Endothelial cell (in vitro differentiated cells): ENCODE results near the gene FAM221A. TPM values are rescaled to one million over a fixed set of nuclear protein-coding genes. Genes with fewer than 3 reads are reported as not detected.

Experiments used
- DNase-seq: peaks from one replicate; pipeline ENCODE4 v3.0.0; 2021; ENCODE audit warnings: low spot score
- H3K27ac Mint-ChIP-seq: one replicate; pipeline ENCODE4 v1.8.0; 2021; ENCODE audit warnings: mixed read lengths, inconsistent platforms; ENCODE audit not compliant: unreplicated experiment
- H3K27me3 Mint-ChIP-seq: one replicate; pipeline ENCODE4 v1.8.0; 2021; ENCODE audit warnings: mild to moderate bottlenecking, moderate library complexity, mixed read lengths, inconsistent platforms; ENCODE audit not compliant: unreplicated experiment
- H3K36me3 Mint-ChIP-seq: one replicate; pipeline ENCODE4 v1.8.0; 2021; ENCODE audit warnings: mild to moderate bottlenecking, low read depth, mixed read lengths, inconsistent platforms; ENCODE audit not compliant: unreplicated experiment
- H3K4me1 Mint-ChIP-seq: one replicate; pipeline ENCODE4 v1.8.0; 2021; ENCODE audit warnings: mild to moderate bottlenecking, mixed read lengths, inconsistent platforms; ENCODE audit not compliant: unreplicated experiment
- H3K4me3 Mint-ChIP-seq: one replicate; pipeline ENCODE4 v1.8.0; 2021; ENCODE audit warnings: mild to moderate bottlenecking, mixed read lengths, inconsistent platforms; ENCODE audit not compliant: unreplicated experiment
- H3K9me3 Mint-ChIP-seq: one replicate; pipeline ENCODE4 v1.8.0; 2021; ENCODE audit warnings: mixed read lengths, inconsistent platforms; ENCODE audit not compliant: unreplicated experiment
- total RNA-seq: library from RNA; stranded (reverse); fragmentation: NEBNext Ultra II Directional; extraction: Animal tissue kit (Norgen Biotek cat#: 25700); gene quantifications from one replicate; pipeline ENCODE4 v1.2.1, GENCODE V29; 2021; ENCODE audit not compliant: unreplicated experiment
- TF ChIP-seq, protein P1 (sequence below): fragments of 200-600 bp; sonication (generic); IDR thresholded peaks from one replicate; pipeline ENCODE4 v1.5.0; 2021; ENCODE audit warnings: antibody characterized with exemption; ENCODE audit not compliant: unreplicated experiment

Gene FAM221A
- total RNA-seq, 1 donor from 2014 or later: 7.3 TPM

- no peak for DNase-seq
- H3K36me3 Mint-ChIP-seq: peaks cover 13% of the 10 kb centered on the region
- no peak overlapping the region for H3K4me3 Mint-ChIP-seq
- no peaks in the 10 kb centered on the region for H3K9me3 Mint-ChIP-seq
- TF ChIP-seq, protein P1, sequence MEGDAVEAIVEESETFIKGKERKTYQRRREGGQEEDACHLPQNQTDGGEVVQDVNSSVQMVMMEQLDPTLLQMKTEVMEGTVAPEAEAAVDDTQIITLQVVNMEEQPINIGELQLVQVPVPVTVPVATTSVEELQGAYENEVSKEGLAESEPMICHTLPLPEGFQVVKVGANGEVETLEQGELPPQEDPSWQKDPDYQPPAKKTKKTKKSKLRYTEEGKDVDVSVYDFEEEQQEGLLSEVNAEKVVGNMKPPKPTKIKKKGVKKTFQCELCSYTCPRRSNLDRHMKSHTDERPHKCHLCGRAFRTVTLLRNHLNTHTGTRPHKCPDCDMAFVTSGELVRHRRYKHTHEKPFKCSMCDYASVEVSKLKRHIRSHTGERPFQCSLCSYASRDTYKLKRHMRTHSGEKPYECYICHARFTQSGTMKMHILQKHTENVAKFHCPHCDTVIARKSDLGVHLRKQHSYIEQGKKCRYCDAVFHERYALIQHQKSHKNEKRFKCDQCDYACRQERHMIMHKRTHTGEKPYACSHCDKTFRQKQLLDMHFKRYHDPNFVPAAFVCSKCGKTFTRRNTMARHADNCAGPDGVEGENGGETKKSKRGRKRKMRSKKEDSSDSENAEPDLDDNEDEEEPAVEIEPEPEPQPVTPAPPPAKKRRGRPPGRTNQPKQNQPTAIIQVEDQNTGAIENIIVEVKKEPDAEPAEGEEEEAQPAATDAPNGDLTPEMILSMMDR: no peak
- H3K27me3 Mint-ChIP-seq: no peaks in the 10 kb centered on the region
- peaks cover 4% of the 10 kb centered on the region for H3K4me1 Mint-ChIP-seq
- H3K27ac Mint-ChIP-seq: no peak overlapping the region
These were observed 18.8 kb downstream of the FAM221A start for GRCh38 chr7:23698822-23699221.

- no peaks in the 10 kb centered on the region for H3K27me3 Mint-ChIP-seq
- H3K27ac Mint-ChIP-seq: no peak overlapping the region
These were observed 20.0 kb downstream of the FAM221A start for GRCh38 chr7:23700046-23700445.

GRCh38 chr7:23709081-23709750 is 29.2 kb downstream of the FAM221A start:
- H3K4me1 Mint-ChIP-seq: no peaks in the 10 kb centered on the region
- H3K36me3 Mint-ChIP-seq: peaks cover 23% of the 10 kb centered on the region
- no peak overlapping the region for H3K27ac Mint-ChIP-seq
- H3K4me3 Mint-ChIP-seq: no peak overlapping the region
- no peaks in the 10 kb centered on the region for H3K27me3 Mint-ChIP-seq
- no peak for DNase-seq
- TF ChIP-seq, protein P1: no peak
- H3K9me3 Mint-ChIP-seq: peaks cover 8% of the 10 kb centered on the region

More at GRCh38 chr7:23700046-23700445, 20.0 kb downstream of the FAM221A start:
- no peak for DNase-seq
- peaks cover 8% of the 10 kb centered on the region for H3K9me3 Mint-ChIP-seq
- H3K36me3 Mint-ChIP-seq: peaks cover 23% of the 10 kb centered on the region
- H3K4me3 Mint-ChIP-seq: no peak overlapping the region
- TF ChIP-seq, protein P1: no peak
- H3K4me1 Mint-ChIP-seq: peaks cover 4% of the 10 kb centered on the region

- TF ChIP-seq, protein P1: no peak
- no peak within 1 kb of the TSS for H3K27ac Mint-ChIP-seq
- peaks cover 15% of the 10 kb centered on the region for H3K36me3 Mint-ChIP-seq
- peaks cover 1% of the 10 kb centered on the region for H3K9me3 Mint-ChIP-seq
- no peaks in the 10 kb centered on the region for H3K27me3 Mint-ChIP-seq
- no peaks in the 10 kb centered on the region for H3K4me1 Mint-ChIP-seq
- no peak within 1 kb of the TSS for H3K4me3 Mint-ChIP-seq
- no peak for DNase-seq
These were observed 30.0 kb downstream of the FAM221A start, which contains the start of gene STK31 for GRCh38 chr7:23710000-23710399. TSS of gene STK31 (plus strand) at chr7:23710219. CDS start at chr7:23710286, 67 bp downstream.
